Measurements from ENCODE around the gene EPO.
"Not testable (repeated sequence)": the region's sequence is repeated elsewhere in the genome, so short reads cannot be mapped to it uniquely, and the experiment has no call there.

The EPO gene

GRCh38 chr7:100705753-100706671 lies 14.3 kb upstream of the EPO start, which contains the start of gene POP7:
POP7 (plus strand) TSS chr7:100706121; CDS start chr7:100706831, 710 bp downstream.
- DNase-seq, result peak; percentile 96

GRCh38 chr7:100706672-100707311 lies 13.5 kb upstream of the EPO start:
- DNase-seq, result no peak

- DNase-seq, result no peak
These were observed 11.9 kb upstream of the EPO start for GRCh38 chr7:100708395-100708794.

GRCh38 chr7:100710452-100710851 lies 9.8 kb upstream of the EPO start:
- DNase-seq, result no peak

GRCh38 chr7:100711369-100711768 lies 8.9 kb upstream of the EPO start:
- DNase-seq, result no peak

GRCh38 chr7:100714725-100715124 lies 5.5 kb upstream of the EPO start:
- no peak for DNase-seq

- not testable (repeated sequence) for DNase-seq
These were observed 3.2 kb upstream of the EPO start for GRCh38 chr7:100717073-100717472.

GRCh38 chr7:100719523-100720278 lies 567 bp upstream of the EPO start:
- no peak for DNase-seq

- no peak for DNase-seq
These were observed 620 bp downstream of the EPO start for GRCh38 chr7:100720671-100721504.

- DNase-seq, result no peak
These were observed 1.2 kb downstream of the EPO start for GRCh38 chr7:100721505-100721812.

GRCh38 chr7:100722480-100723212 lies 2.4 kb downstream of the EPO start:
- no peak for DNase-seq

- DNase-seq, result no peak
These were observed 3.5 kb downstream of the EPO start for GRCh38 chr7:100723732-100724275.

GRCh38 chr7:100724364-100724763 lies 4.1 kb downstream of the EPO start:
- not testable (repeated sequence) for DNase-seq

GRCh38 chr7:100726996-100727761 lies 6.9 kb downstream of the EPO start:
- DNase-seq, result no peak

- DNase-seq, result no peak
These were observed 7.9 kb downstream of the EPO start for GRCh38 chr7:100728196-100728595.

GRCh38 chr7:100730136-100730800 lies 10.0 kb downstream of the EPO start:
- DNase-seq, result no peak

- DNase-seq, result no peak
These were observed 11.8 kb downstream of the EPO start for GRCh38 chr7:100731937-100732636.

- DNase-seq, result no peak
These were observed 15.5 kb downstream of the EPO start for GRCh38 chr7:100735730-100736129.

- no peak for DNase-seq
These were observed 16.4 kb downstream of the EPO start for GRCh38 chr7:100736671-100737070.

GRCh38 chr7:100739934-100740333 lies 19.7 kb downstream of the EPO start:
- DNase-seq, result no peak

All from DMS 273 treated with DMSO at 0.1 percent for 48 hours (cell line).